Activated CD8-positive, alpha-beta memory T cell treated with anti-CD3 and anti-CD28 coated beads, Interleukin-2, amount 10 ng/mL, durations not matched to agents 7 days and 5 days (primary cell): Measurements from ENCODE around the gene VSX1. TPM values are rescaled to one million over a fixed set of nuclear protein-coding genes. Genes with fewer than 3 reads are reported as not detected.

ENCODE experiments used
- ATAC-seq: fragments of 150-1000 bp; cut with Tn5 transposase; one replicate; pipeline ENCODE4 v1.10.0; 2021; ENCODE audit warnings: moderate library complexity
- CTCF ChIA-PET: fragments of 350-600 bp; sonication (Branson Sonifier 250); formaldehyde crosslinking; loops from one replicate; lab custom pipeline; 2021; ENCODE audit warnings: antibody characterized with exemption; lab: Charles Lee
- DNase-seq: peaks from one replicate; pipeline ENCODE4 v3.0.0-alpha.2; 2020
- H3K27ac Mint-ChIP-seq: one replicate; pipeline ENCODE4 v1.8.0; 2021; ENCODE audit warnings: mild to moderate bottlenecking, mixed read lengths
- H3K27me3 Mint-ChIP-seq: one replicate; pipeline ENCODE4 v1.8.0; 2021; ENCODE audit warnings: mixed read lengths
- H3K36me3 Mint-ChIP-seq: one replicate; pipeline ENCODE4 v1.8.0; 2021; ENCODE audit warnings: mild to moderate bottlenecking, mixed read lengths
- H3K4me1 Mint-ChIP-seq: one replicate; pipeline ENCODE4 v1.8.0; 2021; ENCODE audit warnings: mixed read lengths
- H3K4me3 Mint-ChIP-seq: one replicate; pipeline ENCODE4 v1.8.0; 2021; ENCODE audit warnings: mild to moderate bottlenecking, moderate library complexity, mixed read lengths
- H3K9me3 Mint-ChIP-seq: one replicate; pipeline ENCODE4 v1.8.0; 2022; ENCODE audit warnings: low read depth, mixed read lengths
- total RNA-seq, 2 experiments: library from RNA; stranded (reverse); gene quantifications; one replicate each; pipeline ENCODE4 v1.2.3, GENCODE V29; 2021

Gene VSX1
- total RNA-seq, 2 experiments from 2014 or later = not detected

- DNase-seq = no peak
- peaks cover 41% of the 10 kb centered on the region for H3K4me1 Mint-ChIP-seq
- no peaks in the 10 kb centered on the region for H3K27me3 Mint-ChIP-seq
- no peaks in the 10 kb centered on the region for H3K9me3 Mint-ChIP-seq
- ATAC-seq = no peak
- no peak overlapping the region for H3K4me3 Mint-ChIP-seq
- CTCF ChIA-PET = no interaction called here
- H3K36me3 Mint-ChIP-seq = peaks cover 18% of the 10 kb centered on the region
- H3K27ac Mint-ChIP-seq = no peak overlapping the region
These were observed 31.2 kb downstream of the VSX1 start for GRCh38 chr20:25050501-25051350.

GRCh38 chr20:25050082-25050481 is 31.9 kb downstream of the VSX1 start:
- Mint-ChIP-seq H3K36me3 (peaks cover 15% of the 10 kb centered on the region), H3K4me3 (no peak overlapping the region), H3K4me1 (peaks cover 43% of the 10 kb centered on the region)

GRCh38 chr20:25049261-25050060 is 32.5 kb downstream of the VSX1 start:
- no peak for ATAC-seq
- Mint-ChIP-seq H3K4me3 (no peak overlapping the region), H3K27me3 (no peaks in the 10 kb centered on the region), H3K27ac (peak overlapping the region; percentile 34), H3K9me3 (no peaks in the 10 kb centered on the region), H3K36me3 (peaks cover 9% of the 10 kb centered on the region), H3K4me1 (peaks cover 37% of the 10 kb centered on the region)
- no peak for DNase-seq
- CTCF ChIA-PET = no interaction called here

More at GRCh38 chr20:25050082-25050481, 31.9 kb downstream of the VSX1 start:
- H3K27me3 Mint-ChIP-seq = no peaks in the 10 kb centered on the region
- H3K9me3 Mint-ChIP-seq = no peaks in the 10 kb centered on the region
- CTCF ChIA-PET = no interaction called here
- ATAC-seq (no peak), DNase-seq (no peak)
- no peak overlapping the region for H3K27ac Mint-ChIP-seq

- Mint-ChIP-seq H3K27me3 (no peaks in the 10 kb centered on the region), H3K27ac (no peak overlapping the region), H3K9me3 (no peaks in the 10 kb centered on the region), H3K4me1 (peaks cover 28% of the 10 kb centered on the region), H3K36me3 (peaks cover 9% of the 10 kb centered on the region), H3K4me3 (no peak overlapping the region)
- no peak for ATAC-seq
- no peak for DNase-seq
- CTCF ChIA-PET = no interaction called here
These were observed 33.4 kb downstream of the VSX1 start for GRCh38 chr20:25048519-25048952.

- Mint-ChIP-seq H3K27ac (no peak overlapping the region), H3K4me3 (no peak overlapping the region)
These were observed 34.2 kb downstream of the VSX1 start for GRCh38 chr20:25047766-25048165.

GRCh38 chr20:25046736-25047666 is 34.9 kb downstream of the VSX1 start:
- no peak overlapping the region for H3K4me3 Mint-ChIP-seq
- peaks cover 9% of the 10 kb centered on the region for H3K36me3 Mint-ChIP-seq
- H3K27me3 Mint-ChIP-seq = no peaks in the 10 kb centered on the region
- no peak overlapping the region for H3K27ac Mint-ChIP-seq
- peaks cover 31% of the 10 kb centered on the region for H3K4me1 Mint-ChIP-seq
- CTCF ChIA-PET = interaction anchor here (2.2 kb wide), 1 partner anchor 10 kb away, joined by 4 read pairs; no protein-coding TSS in a partner anchor
- no peaks in the 10 kb centered on the region for H3K9me3 Mint-ChIP-seq
- ATAC-seq = no peak
- no peak for DNase-seq

More at GRCh38 chr20:25047766-25048165, 34.2 kb downstream of the VSX1 start:
- CTCF ChIA-PET = interaction anchor here (2.2 kb wide), 1 partner anchor 11 kb away, joined by 4 read pairs; no protein-coding TSS in a partner anchor
- ATAC-seq (no peak), DNase-seq (no peak)
- Mint-ChIP-seq H3K9me3 (no peaks in the 10 kb centered on the region), H3K36me3 (peaks cover 9% of the 10 kb centered on the region), H3K27me3 (no peaks in the 10 kb centered on the region), H3K4me1 (peaks cover 29% of the 10 kb centered on the region)

GRCh38 chr20:25046181-25046641 is 35.7 kb downstream of the VSX1 start:
- Mint-ChIP-seq H3K4me3 (no peak overlapping the region), H3K4me1 (peaks cover 37% of the 10 kb centered on the region), H3K27ac (no peak overlapping the region), H3K27me3 (no peaks in the 10 kb centered on the region), H3K9me3 (no peaks in the 10 kb centered on the region), H3K36me3 (peaks cover 9% of the 10 kb centered on the region)
- DNase-seq = no peak
- ATAC-seq = no peak
- CTCF ChIA-PET = interaction anchor here (2.2 kb wide), 1 partner anchor 9 kb away, joined by 4 read pairs; no protein-coding TSS in a partner anchor

GRCh38 chr20:25045343-25045712 is 36.6 kb downstream of the VSX1 start:
- Mint-ChIP-seq H3K27ac (no peak overlapping the region), H3K4me3 (no peak overlapping the region), H3K4me1 (peaks cover 37% of the 10 kb centered on the region), H3K9me3 (no peaks in the 10 kb centered on the region), H3K36me3 (peaks cover 9% of the 10 kb centered on the region), H3K27me3 (no peaks in the 10 kb centered on the region)
- ATAC-seq = no peak
- no peak for DNase-seq
- CTCF ChIA-PET = interaction anchor here (1.2 kb wide), 1 partner anchor 19 kb away, joined by 3 read pairs; no protein-coding TSS in a partner anchor

- H3K27ac Mint-ChIP-seq = no peak overlapping the region
- DNase-seq (no peak), ATAC-seq (no peak)
- no peaks in the 10 kb centered on the region for H3K9me3 Mint-ChIP-seq
- H3K4me3 Mint-ChIP-seq = no peak overlapping the region
- H3K4me1 Mint-ChIP-seq = peaks cover 37% of the 10 kb centered on the region
- H3K36me3 Mint-ChIP-seq = peaks cover 9% of the 10 kb centered on the region
- H3K27me3 Mint-ChIP-seq = no peaks in the 10 kb centered on the region
- CTCF ChIA-PET = interaction anchor here (0.8 to 1.2 kb wide), 2 partner anchors 13 to 19 kb away, joined by 3 read pairs; partner anchors contain the start of gene ACSS1
These were observed 37.1 kb downstream of the VSX1 start for GRCh38 chr20:25044660-25045342.

GRCh38 chr20:25044261-25044560 is 37.7 kb downstream of the VSX1 start:
- Mint-ChIP-seq H3K9me3 (no peaks in the 10 kb centered on the region), H3K27me3 (no peaks in the 10 kb centered on the region), H3K4me1 (peaks cover 31% of the 10 kb centered on the region), H3K27ac (peak overlapping the region; percentile 93), H3K36me3 (peaks cover 9% of the 10 kb centered on the region), H3K4me3 (no peak overlapping the region)
- ATAC-seq (no peak), DNase-seq (no peak)
- CTCF ChIA-PET = interaction anchor here (0.8 kb wide), 1 partner anchor 14 kb away, joined by 3 read pairs; the partner anchor contains the start of gene ACSS1

GRCh38 chr20:25043499-25044260 is 38.3 kb downstream of the VSX1 start:
- Mint-ChIP-seq H3K4me1 (peaks cover 27% of the 10 kb centered on the region), H3K9me3 (no peaks in the 10 kb centered on the region), H3K4me3 (no peak overlapping the region), H3K27me3 (no peaks in the 10 kb centered on the region), H3K36me3 (peaks cover 9% of the 10 kb centered on the region), H3K27ac (peak overlapping the region; percentile 93)
- DNase-seq (no peak), ATAC-seq (no peak)
- CTCF ChIA-PET = interaction anchor here (1.1 to 1.5 kb wide), 2 partner anchors 8 to 135 kb away, joined by 3 read pairs; no protein-coding TSS in a partner anchor
